OCI-LY3 (cell line): ENCODE results near the gene SLC10A1.

ENCODE experiments used
- H2AFZ ChIP-seq: fragments of 200-600, 300-600 bp; shearing (Covaris generic); 2 replicates; pipeline ENCODE4 v1.6.0; 2014; ENCODE audit warnings: antibody characterized with exemption, low read depth, low read length
- H3K27ac ChIP-seq: fragments of 200-600, 300-600 bp; sonication (generic); 2 replicates; pipeline ENCODE4 v1.5.1; 2014; ENCODE audit warnings: mild to moderate bottlenecking, low read length, moderate library complexity, mixed read lengths
- H3K27me3 ChIP-seq: fragments of 200-600, 300-600 bp; sonication (generic); 2 replicates; pipeline ENCODE4 v1.6.1; 2014; ENCODE audit warnings: low read depth, low read length, mixed read lengths
- H3K36me3 ChIP-seq: fragments of 200-600, 300-600 bp; sonication (generic); replicated peaks from 2 replicates; pipeline ENCODE3; 2014; ENCODE audit warnings: low read depth, low read length, mixed read lengths
- H3K4me1 ChIP-seq: fragments of 300-600, 200-600 bp; sonication (generic); 2 replicates; pipeline ENCODE4 v1.6.1; 2014; ENCODE audit warnings: low read length, mixed read lengths
- H3K4me2 ChIP-seq: fragments of 200-600, 300-600 bp; sonication (generic); 2 replicates; pipeline ENCODE4 v1.6.1; 2014; ENCODE audit warnings: low read length, mixed read lengths
- H3K4me3 ChIP-seq: fragments of 300-600, 200-600 bp; sonication (generic); 2 replicates; pipeline ENCODE4 v1.5.1; 2014; ENCODE audit warnings: antibody characterized with exemption, mild to moderate bottlenecking, low read length, moderate library complexity
- H3K79me2 ChIP-seq: fragments of 300-600, 200-600 bp; shearing (Covaris generic); 2 replicates; pipeline ENCODE4 v1.6.1; 2014; ENCODE audit warnings: mild to moderate bottlenecking, low read length, mixed read lengths
- H3K9ac ChIP-seq: fragments of 300-600, 200-600 bp; shearing (Covaris generic); 2 replicates; pipeline ENCODE4 v1.6.0; 2014; ENCODE audit warnings: mild to moderate bottlenecking, low read length, moderate library complexity
- H3K9me3 ChIP-seq: fragments of 200-600, 300-600 bp; shearing (Covaris generic); 2 replicates; pipeline ENCODE4 v1.6.1; 2014; ENCODE audit warnings: low read length, mixed read lengths; ENCODE audit not compliant: insufficient read depth
- H4K20me1 ChIP-seq: fragments of 200-600, 300-600 bp; sonication (generic); 2 replicates; pipeline ENCODE4 v1.6.1; 2016; ENCODE audit warnings: low read length, mixed read lengths; ENCODE audit not compliant: insufficient read depth
- EZH2phosphoT487 ChIP-seq: fragments of 200-600 bp; shearing (Covaris generic); IDR thresholded peaks from 2 replicates; pipeline ENCODE4 v1.6.1; 2018; ENCODE audit warnings: antibody characterized with exemption, mixed run types, low read depth
- TF ChIP-seq, protein P1 (sequence below): fragments of 200-600, 300-600 bp; sonication (generic); IDR thresholded peaks from 2 replicates; pipeline ENCODE4 v1.5.1; 2014; ENCODE audit warnings: antibody characterized with exemption, low read length, low read depth

SLC10A1 gene

DNA sequence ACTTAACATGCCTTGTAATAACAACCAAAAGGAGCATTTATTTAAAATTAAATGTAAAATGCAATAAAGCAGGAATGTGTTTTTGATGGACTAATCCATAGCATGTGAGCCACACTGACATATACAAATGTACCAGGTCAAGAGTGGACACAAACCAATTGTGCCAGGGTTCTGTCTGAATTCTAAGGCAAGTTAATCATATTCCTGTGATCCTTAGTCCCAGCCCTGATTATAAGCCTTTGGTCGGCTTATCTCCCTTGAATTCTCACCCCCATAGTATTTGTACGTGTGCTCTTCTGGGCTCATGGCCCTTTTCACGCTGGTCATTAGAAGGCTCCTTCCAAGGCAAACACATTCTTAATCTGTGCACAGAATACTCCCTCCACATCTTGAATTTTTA is 40.7 kb downstream of the SLC10A1 start:
- no peak overlapping the region for H3K4me3 ChIP-seq
- H3K27ac ChIP-seq: no peak overlapping the region
- no peaks in the 10 kb centered on the region for H3K79me2 ChIP-seq
- H3K4me2 ChIP-seq: no peak overlapping the region
- H3K27me3 ChIP-seq: no peaks in the 10 kb centered on the region
- no peak for TF ChIP-seq EZH2phosphoT487
- TF ChIP-seq, protein P1, sequence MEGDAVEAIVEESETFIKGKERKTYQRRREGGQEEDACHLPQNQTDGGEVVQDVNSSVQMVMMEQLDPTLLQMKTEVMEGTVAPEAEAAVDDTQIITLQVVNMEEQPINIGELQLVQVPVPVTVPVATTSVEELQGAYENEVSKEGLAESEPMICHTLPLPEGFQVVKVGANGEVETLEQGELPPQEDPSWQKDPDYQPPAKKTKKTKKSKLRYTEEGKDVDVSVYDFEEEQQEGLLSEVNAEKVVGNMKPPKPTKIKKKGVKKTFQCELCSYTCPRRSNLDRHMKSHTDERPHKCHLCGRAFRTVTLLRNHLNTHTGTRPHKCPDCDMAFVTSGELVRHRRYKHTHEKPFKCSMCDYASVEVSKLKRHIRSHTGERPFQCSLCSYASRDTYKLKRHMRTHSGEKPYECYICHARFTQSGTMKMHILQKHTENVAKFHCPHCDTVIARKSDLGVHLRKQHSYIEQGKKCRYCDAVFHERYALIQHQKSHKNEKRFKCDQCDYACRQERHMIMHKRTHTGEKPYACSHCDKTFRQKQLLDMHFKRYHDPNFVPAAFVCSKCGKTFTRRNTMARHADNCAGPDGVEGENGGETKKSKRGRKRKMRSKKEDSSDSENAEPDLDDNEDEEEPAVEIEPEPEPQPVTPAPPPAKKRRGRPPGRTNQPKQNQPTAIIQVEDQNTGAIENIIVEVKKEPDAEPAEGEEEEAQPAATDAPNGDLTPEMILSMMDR: no peak
- no peaks in the 10 kb centered on the region for H4K20me1 ChIP-seq
- H3K36me3 ChIP-seq: no peaks in the 10 kb centered on the region
- H2AFZ ChIP-seq: 0 out of 2 replicates have a peak overlapping the region, but pooled peaks have one; percentile 74
- H3K9me3 ChIP-seq: no peaks in the 10 kb centered on the region
- no peak overlapping the region for H3K9ac ChIP-seq
- peaks cover 10% of the 10 kb centered on the region for H3K4me1 ChIP-seq

GRCh38 chr14:69755784-69756183 is 41.3 kb downstream of the SLC10A1 start:
- Histone ChIP-seq H2AFZ (peak overlapping the region; percentile 74), H4K20me1 (no peaks in the 10 kb centered on the region), H3K27me3 (no peaks in the 10 kb centered on the region), H3K9ac (no peak overlapping the region), H3K27ac (no peak overlapping the region), H3K4me1 (peaks cover 9% of the 10 kb centered on the region), H3K79me2 (no peaks in the 10 kb centered on the region), H3K4me3 (no peak overlapping the region), H3K9me3 (no peaks in the 10 kb centered on the region), H3K36me3 (no peaks in the 10 kb centered on the region), H3K4me2 (no peak overlapping the region)
- TF ChIP-seq, protein P1: no peak
- no peak for TF ChIP-seq EZH2phosphoT487

GRCh38 chr14:69755296-69755695 is 41.7 kb downstream of the SLC10A1 start:
- Histone ChIP-seq H3K4me2 (no peak overlapping the region), H3K4me3 (no peak overlapping the region), H3K36me3 (no peaks in the 10 kb centered on the region), H3K79me2 (no peaks in the 10 kb centered on the region), H3K9me3 (no peaks in the 10 kb centered on the region), H3K27me3 (no peaks in the 10 kb centered on the region), H4K20me1 (no peaks in the 10 kb centered on the region), H3K27ac (no peak overlapping the region), H2AFZ (peak overlapping the region; percentile 74), H3K4me1 (peaks cover 8% of the 10 kb centered on the region), H3K9ac (no peak overlapping the region)
- TF ChIP-seq EZH2phosphoT487: no peak

- Histone ChIP-seq H3K4me3 (no peak overlapping the region), H2AFZ (no peak overlapping the region), H3K27ac (no peak overlapping the region), H3K9me3 (no peaks in the 10 kb centered on the region), H3K4me2 (no peak overlapping the region), H4K20me1 (no peaks in the 10 kb centered on the region), H3K9ac (no peak overlapping the region), H3K4me1 (peaks cover 8% of the 10 kb centered on the region), H3K36me3 (no peaks in the 10 kb centered on the region), H3K79me2 (no peaks in the 10 kb centered on the region), H3K27me3 (no peaks in the 10 kb centered on the region)
- no peak for TF ChIP-seq EZH2phosphoT487
- TF ChIP-seq, protein P1: no peak
Measured at GRCh38 chr14:69754487-69754886, 42.6 kb downstream of the SLC10A1 start.

GRCh38 chr14:69753860-69754259 is 43.2 kb downstream of the SLC10A1 start:
- Histone ChIP-seq H3K27ac (no peak overlapping the region), H3K4me3 (no peak overlapping the region), H3K4me2 (no peak overlapping the region), H3K9me3 (no peaks in the 10 kb centered on the region), H3K79me2 (no peaks in the 10 kb centered on the region), H4K20me1 (no peaks in the 10 kb centered on the region), H3K27me3 (no peaks in the 10 kb centered on the region), H3K4me1 (peaks cover 8% of the 10 kb centered on the region), H3K9ac (no peak overlapping the region), H2AFZ (no peak overlapping the region; the same call in 1 of the 2 replicates), H3K36me3 (no peaks in the 10 kb centered on the region)
- TF ChIP-seq EZH2phosphoT487: no peak
- TF ChIP-seq, protein P1: no peak
